ENCODE results near the gene PIGT.

GRCh38 chr20:45410887-45411286, 5.1 kb upstream of the PIGT start:
- TF ChIP-seq ARNTL (CRISPR knock-in tag; IDR thresholded peaks at IDR 0.05; ENCODE audit: borderline replicate concordance, low read depth) = no peak
- TF ChIP-seq ZFP3 (CRISPR knock-in tag; IDR thresholded peaks at IDR 0.05) = no peak
- no peak for TF ChIP-seq CSDC2 (CRISPR knock-in tag; IDR thresholded peaks at IDR 0.05)
- TF ChIP-seq ZNF565 (CRISPR knock-in tag; conservative IDR thresholded peaks at IDR 0.05; ENCODE audit: low read depth) = no peak
- TF ChIP-seq TSHZ2 (CRISPR knock-in tag; IDR thresholded peaks at IDR 0.05) = no peak
- no peak for TF ChIP-seq OSR1 (CRISPR knock-in tag; IDR thresholded peaks at IDR 0.05)
- TF ChIP-seq ESRRG (CRISPR knock-in tag; IDR thresholded peaks at IDR 0.05) = no peak
- TF ChIP-seq PPARA (CRISPR knock-in tag; IDR thresholded peaks at IDR 0.05; ENCODE audit: borderline replicate concordance) = no peak
- TF ChIP-seq TOX (CRISPR knock-in tag; IDR thresholded peaks at IDR 0.05; ENCODE audit: borderline replicate concordance) = no peak

All from SK-N-SH treated with all-trans-retinoic acid at 6 μM for 48 hours (cell line).